ENCODE data around the gene TRABD. TPM values are rescaled to one million over a fixed set of nuclear protein-coding genes. Genes with fewer than 3 reads are reported as not detected.

TRABD gene
- total and polyA plus RNA-seq, 4 experiments from 2014 or later = 51.5 to 126 (median 92.8) TPM

DNA sequence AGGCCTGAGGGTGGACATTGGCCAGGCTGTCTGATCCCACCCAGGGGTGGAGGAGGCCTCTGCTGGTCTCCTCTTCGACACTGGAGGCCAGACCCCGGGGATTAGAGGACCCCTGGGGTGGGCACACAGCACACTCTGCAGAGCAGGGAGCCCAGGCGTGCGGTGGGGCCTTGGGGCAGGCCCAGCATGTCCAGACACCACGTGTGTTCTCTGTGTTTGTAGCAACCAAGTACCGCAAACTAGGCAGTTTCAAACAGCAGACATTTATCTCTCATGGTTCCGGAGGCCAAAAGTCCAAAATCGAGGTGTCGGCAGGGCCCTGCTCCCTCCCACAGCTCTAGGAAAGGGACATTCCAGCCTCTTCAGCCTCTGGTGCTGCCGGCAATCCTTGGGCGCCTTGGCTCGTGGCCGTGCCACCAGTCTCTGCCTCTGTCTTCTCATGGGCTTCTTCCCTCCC, 13.7 kb upstream of the TRABD start:
- H3K27ac ChIP-seq (ENCODE audit: low read depth, low read length) = no peak overlapping the region
- intact Hi-C loops (cut with micrococcal nuclease) = no loop called here
- H3K4me3 ChIP-seq (ENCODE audit: low read length in 2 of 2) = no peak overlapping the region
- Mint-ChIP-seq H3K9me3 (peaks cover 0 to 2% (median 0%) of the 10 kb centered on the region in 8 donors), H3K27me3 (peaks cover 21 to 24% of the 10 kb centered on the region in 2 donors), H3K36me3 (no peaks in the 10 kb centered on the region), H3K4me1 (peaks cover 0 to 8% (median under 1%) of the 10 kb centered on the region in 4 donors), H3K4me3 (peak overlapping the region in 4 of 8 donors; percentile 27 to 49 (median 43)), H3K27ac (peak overlapping the region in 1 of 7 donors; percentile 24)
- no peaks in the 10 kb centered on the region for H3K9me3 ChIP-seq (ENCODE audit: control insufficient read depth in 1 of 2, low read length in 2 of 2)
- no peaks in the 10 kb centered on the region for H3K4me1 ChIP-seq (ENCODE audit: insufficient read depth, low read length)
- ChIA-PET CTCF (ENCODE audit: partially characterized antibody) (no interaction called here), POLR2A (ENCODE audit: partially characterized antibody) (interaction anchor here (1.5 kb wide), 1 partner anchor 19 kb away, joined by 4 read pairs; no protein-coding TSS in a partner anchor)
- no peak for DNase-seq
- H3K27me3 ChIP-seq (ENCODE audit: insufficient read depth, low read length) = peaks cover 9% of the 10 kb centered on the region
- H3K36me3 ChIP-seq (ENCODE audit: insufficient read depth, low read length) = no peaks in the 10 kb centered on the region

DNA sequence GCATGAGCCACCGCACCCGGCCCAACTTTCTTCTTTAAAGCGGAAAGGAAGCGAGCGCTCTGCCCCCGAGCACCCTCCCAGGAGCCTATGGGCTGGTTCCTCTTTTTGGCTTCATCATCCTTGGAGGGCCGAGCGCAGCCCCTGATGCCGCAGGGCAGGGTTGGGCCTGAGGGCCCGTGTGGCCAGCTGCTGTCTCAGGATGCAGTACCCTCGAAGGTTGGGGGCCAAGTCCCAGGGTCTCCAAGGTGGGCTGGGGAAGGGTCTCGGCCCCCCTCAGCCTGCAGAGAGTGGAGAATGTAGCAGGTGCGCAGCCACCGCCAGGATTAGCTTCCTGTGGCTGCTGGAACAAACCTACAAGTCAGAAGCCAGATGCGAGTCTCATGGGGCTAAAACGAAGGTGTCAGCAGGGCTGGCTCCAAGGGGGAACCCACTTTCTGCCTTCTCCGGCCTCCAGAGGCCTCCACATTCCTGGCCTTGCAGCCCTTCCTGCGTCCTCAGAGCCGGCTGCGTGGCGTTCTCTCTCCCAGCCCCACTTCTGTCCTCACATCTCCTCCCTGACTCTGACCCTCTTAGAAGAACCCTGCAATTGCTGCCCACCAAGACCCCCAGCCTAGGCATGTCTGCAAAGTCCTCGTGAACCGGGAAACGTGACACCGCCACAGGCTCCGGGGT, 12.3 kb upstream of the TRABD start:
- Mint-ChIP-seq H3K27ac (no peak overlapping the region), H3K4me3 (no peak overlapping the region), H3K27me3 (peaks cover 18% of the 10 kb centered on the region in 2 donors), H3K36me3 (no peaks in the 10 kb centered on the region), H3K9me3 (peaks cover 0 to 2% (median 0%) of the 10 kb centered on the region in 8 donors), H3K4me1 (peaks cover 0 to 8% (median under 1%) of the 10 kb centered on the region in 4 donors)
- POLR2A ChIA-PET (ENCODE audit: partially characterized antibody) = interaction anchor here (1.5 kb wide), 1 partner anchor 17 kb away, joined by 4 read pairs; no protein-coding TSS in a partner anchor
- no peak for DNase-seq
- CTCF ChIA-PET (ENCODE audit: partially characterized antibody) = no interaction called here
- H3K27me3 ChIP-seq (ENCODE audit: insufficient read depth, low read length) = peaks cover 9% of the 10 kb centered on the region
- no peaks in the 10 kb centered on the region for H3K36me3 ChIP-seq (ENCODE audit: insufficient read depth, low read length)
- no peak overlapping the region for H3K27ac ChIP-seq (ENCODE audit: low read depth, low read length)
- no peaks in the 10 kb centered on the region for H3K9me3 ChIP-seq (ENCODE audit: control insufficient read depth in 1 of 2, low read length in 2 of 2)
- intact Hi-C loops (cut with micrococcal nuclease) = no loop called here
- no peaks in the 10 kb centered on the region for H3K4me1 ChIP-seq (ENCODE audit: insufficient read depth, low read length)
- H3K4me3 ChIP-seq (ENCODE audit: low read length in 2 of 2) = no peak overlapping the region

DNA sequence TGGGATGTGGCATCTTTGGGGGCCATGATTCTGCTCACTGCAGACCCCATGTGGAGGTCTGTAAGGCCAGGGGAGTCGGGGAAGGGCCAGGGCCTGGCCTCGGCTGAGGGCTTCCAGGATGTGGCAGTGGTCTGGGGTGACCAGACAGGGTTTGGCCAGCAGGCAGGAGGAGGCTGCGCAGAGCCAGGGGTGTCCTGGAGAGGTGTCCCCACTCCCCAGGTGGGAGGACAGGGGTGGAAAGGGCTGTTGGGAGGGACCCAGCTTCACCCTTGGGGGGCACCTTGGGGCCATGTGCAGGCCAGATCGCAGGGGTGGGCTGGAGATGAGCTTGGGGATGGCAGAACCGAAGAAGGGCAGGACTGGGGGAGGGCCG, 11.7 kb upstream of the TRABD start:
- Mint-ChIP-seq H3K27ac (no peak overlapping the region), H3K4me1 (peaks cover 0 to 5% (median under 1%) of the 10 kb centered on the region in 4 donors), H3K36me3 (no peaks in the 10 kb centered on the region), H3K4me3 (no peak overlapping the region), H3K9me3 (no peaks in the 10 kb centered on the region), H3K27me3 (peaks cover 13 to 14% of the 10 kb centered on the region in 2 donors)
- H3K36me3 ChIP-seq (ENCODE audit: insufficient read depth, low read length) = no peaks in the 10 kb centered on the region
- H3K4me3 ChIP-seq (ENCODE audit: low read length in 2 of 2) = no peak overlapping the region
- H3K9me3 ChIP-seq (ENCODE audit: control insufficient read depth in 1 of 2, low read length in 2 of 2) = no peaks in the 10 kb centered on the region
- ChIA-PET CTCF (ENCODE audit: partially characterized antibody) (no interaction called here), POLR2A (ENCODE audit: partially characterized antibody) (no interaction called here)
- intact Hi-C loops (cut with micrococcal nuclease) = no loop called here
- H3K27me3 ChIP-seq (ENCODE audit: insufficient read depth, low read length) = peaks cover 4% of the 10 kb centered on the region
- H3K27ac ChIP-seq (ENCODE audit: low read depth, low read length) = no peak overlapping the region
- no peaks in the 10 kb centered on the region for H3K4me1 ChIP-seq (ENCODE audit: insufficient read depth, low read length)
- DNase-seq = no peak

DNA sequence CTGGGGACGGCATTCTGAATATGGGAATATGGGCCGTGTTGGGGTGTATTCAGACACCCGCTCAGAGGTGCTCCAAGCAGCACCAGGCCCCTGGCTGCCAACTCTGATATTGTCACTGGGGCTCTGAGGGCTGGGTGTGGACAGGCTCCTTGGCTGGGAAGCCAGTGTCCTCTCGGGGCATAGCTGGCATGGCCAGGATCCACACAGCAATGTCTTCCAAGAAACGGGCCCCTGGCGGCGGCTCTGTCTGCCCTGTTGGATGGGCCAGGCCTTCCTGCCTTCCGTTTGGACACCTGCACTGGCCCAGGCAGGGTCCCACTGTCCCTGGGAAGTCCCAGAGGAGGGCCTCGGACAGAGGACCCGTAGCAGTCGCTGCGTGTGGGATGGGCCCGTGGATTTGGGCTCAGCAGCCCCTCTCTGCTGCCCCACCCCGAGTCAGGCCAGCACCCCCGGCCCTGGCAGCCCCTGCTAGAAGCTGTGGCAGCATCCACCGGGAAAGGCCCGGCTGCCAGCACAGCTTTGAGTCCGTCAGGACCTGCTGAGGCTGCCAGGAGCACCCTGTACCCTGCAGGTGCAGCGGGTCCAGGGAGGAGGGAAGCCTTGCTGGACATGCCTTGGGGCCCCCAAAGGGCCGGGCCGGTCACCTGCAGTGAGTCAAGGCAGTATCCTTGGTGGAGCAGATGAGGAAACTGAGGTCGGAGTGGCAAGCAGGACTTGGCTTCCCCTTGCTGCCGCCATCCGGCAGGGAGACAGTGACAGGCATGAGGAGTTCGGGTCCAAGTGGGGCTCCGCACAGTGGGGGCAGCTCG, 11.1 kb upstream of the TRABD start:
- no peaks in the 10 kb centered on the region for H3K9me3 Mint-ChIP-seq
- DNase-seq = no peak
- no peaks in the 10 kb centered on the region for H3K9me3 ChIP-seq (ENCODE audit: control insufficient read depth in 1 of 2, low read length in 2 of 2)
- ChIA-PET POLR2A (ENCODE audit: partially characterized antibody) (no interaction called here), CTCF (ENCODE audit: partially characterized antibody) (no interaction called here)
- no peaks in the 10 kb centered on the region for H3K36me3 ChIP-seq (ENCODE audit: insufficient read depth, low read length)
- H3K4me3 ChIP-seq (ENCODE audit: low read length in 2 of 2) = no peak overlapping the region
- no peak overlapping the region for H3K4me3 Mint-ChIP-seq
- intact Hi-C loops (cut with micrococcal nuclease) = no loop called here
- H3K4me1 ChIP-seq (ENCODE audit: insufficient read depth, low read length) = no peaks in the 10 kb centered on the region
- no peaks in the 10 kb centered on the region for H3K36me3 Mint-ChIP-seq
- H3K4me1 Mint-ChIP-seq = peaks cover 0 to 2% (median under 1%) of the 10 kb centered on the region in 4 donors
- H3K27ac ChIP-seq (ENCODE audit: low read depth, low read length) = no peak overlapping the region
- peaks cover 11 to 12% of the 10 kb centered on the region in 2 donors for H3K27me3 Mint-ChIP-seq
- H3K27me3 ChIP-seq (ENCODE audit: insufficient read depth, low read length) = no peaks in the 10 kb centered on the region
- no peak overlapping the region for H3K27ac Mint-ChIP-seq

DNA sequence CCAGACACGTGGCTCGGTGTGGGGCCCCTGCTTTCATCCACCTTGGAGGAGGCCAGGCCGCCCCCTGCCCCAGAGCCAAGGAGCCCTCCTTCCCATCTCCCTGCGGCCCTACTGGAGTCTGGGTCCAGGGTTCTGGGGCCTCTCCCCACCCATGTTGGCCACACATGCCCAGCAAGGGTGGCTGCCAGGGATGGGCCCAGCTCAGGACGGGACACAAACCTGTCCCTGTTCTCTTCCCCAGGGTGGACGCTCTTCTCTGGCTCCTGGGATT, 10.6 kb upstream of the TRABD start:
- H3K4me1 Mint-ChIP-seq = peaks cover 0 to 5% (median 3%) of the 10 kb centered on the region in 4 donors
- Histone ChIP-seq H3K9me3 (ENCODE audit: control insufficient read depth in 1 of 2, low read length in 2 of 2) (no peaks in the 10 kb centered on the region), H3K4me3 (ENCODE audit: low read length in 2 of 2) (no peak overlapping the region), H3K27ac (ENCODE audit: low read depth, low read length) (no peak overlapping the region), H3K27me3 (ENCODE audit: insufficient read depth, low read length) (no peaks in the 10 kb centered on the region), H3K36me3 (ENCODE audit: insufficient read depth, low read length) (no peaks in the 10 kb centered on the region), H3K4me1 (ENCODE audit: insufficient read depth, low read length) (no peaks in the 10 kb centered on the region)
- H3K36me3 Mint-ChIP-seq = no peaks in the 10 kb centered on the region
- H3K27me3 Mint-ChIP-seq = peaks cover 12 to 14% of the 10 kb centered on the region in 2 donors
- POLR2A ChIA-PET (ENCODE audit: partially characterized antibody) = no interaction called here
- H3K9me3 Mint-ChIP-seq = no peaks in the 10 kb centered on the region
- CTCF ChIA-PET (ENCODE audit: partially characterized antibody) = no interaction called here
- no peak overlapping the region for H3K27ac Mint-ChIP-seq
- no peak for DNase-seq
- intact Hi-C loops (cut with micrococcal nuclease) = no loop called here
- H3K4me3 Mint-ChIP-seq = no peak overlapping the region

DNA sequence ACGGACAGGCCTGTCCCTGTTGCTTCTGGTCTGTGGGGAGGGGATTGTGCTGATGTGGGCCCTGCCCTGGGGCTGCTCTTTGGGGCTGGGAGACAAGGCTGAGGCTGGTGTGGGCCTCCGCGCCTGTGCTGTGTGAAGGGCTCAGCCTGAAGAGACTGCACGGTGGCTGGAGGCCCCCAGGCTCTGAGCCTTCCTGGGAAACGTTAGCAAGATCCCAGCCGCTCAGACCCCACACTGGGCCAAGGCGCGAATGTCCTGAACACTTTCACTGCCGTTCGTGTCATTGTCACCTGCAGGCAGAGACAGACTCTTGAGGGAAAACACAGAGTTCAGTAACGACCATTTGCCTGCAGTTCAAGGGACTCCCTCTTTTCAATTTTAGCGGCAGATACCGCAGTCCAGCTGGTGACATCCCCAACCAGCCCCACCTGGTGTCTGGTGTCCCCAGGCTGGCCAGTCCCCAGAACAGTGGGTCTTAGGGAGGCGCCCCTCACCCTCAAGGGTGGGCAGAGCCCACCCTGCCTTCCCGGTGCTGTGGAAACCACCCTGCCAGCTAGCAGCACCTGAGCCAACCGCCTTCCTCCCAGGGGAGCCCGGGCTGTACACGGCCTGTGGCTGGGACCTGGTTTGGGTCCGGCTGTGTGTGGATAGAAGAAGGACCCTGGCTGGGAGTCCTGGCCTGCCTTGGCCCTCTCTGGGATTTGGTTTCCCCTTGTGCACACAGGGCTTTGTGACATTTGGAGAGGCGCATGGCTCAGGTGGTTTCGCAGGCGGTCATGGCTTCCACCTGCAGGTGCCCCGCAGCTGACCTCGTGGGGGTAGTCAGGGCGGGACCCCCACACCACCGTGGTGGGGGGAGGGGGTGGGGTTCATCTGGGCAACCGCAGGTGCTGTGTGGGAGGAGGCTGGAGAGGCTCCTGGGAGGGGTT, 9.5 kb upstream of the TRABD start:
- H3K9me3 ChIP-seq (ENCODE audit: control insufficient read depth in 1 of 2, low read length in 2 of 2) = no peaks in the 10 kb centered on the region
- H3K27me3 ChIP-seq (ENCODE audit: insufficient read depth, low read length) = no peaks in the 10 kb centered on the region
- ChIA-PET POLR2A (ENCODE audit: partially characterized antibody) (no interaction called here), CTCF (ENCODE audit: partially characterized antibody) (no interaction called here)
- intact Hi-C loops (cut with micrococcal nuclease) = no loop called here
- no peak overlapping the region for H3K4me3 ChIP-seq (ENCODE audit: low read length in 2 of 2)
- H3K9me3 Mint-ChIP-seq = no peaks in the 10 kb centered on the region
- no peak overlapping the region for H3K27ac ChIP-seq (ENCODE audit: low read depth, low read length)
- H3K27me3 Mint-ChIP-seq = peaks cover 9 to 11% of the 10 kb centered on the region in 2 donors
- H3K4me1 Mint-ChIP-seq = peaks cover 0 to 5% (median 2%) of the 10 kb centered on the region in 4 donors
- H3K36me3 ChIP-seq (ENCODE audit: insufficient read depth, low read length) = no peaks in the 10 kb centered on the region
- H3K4me3 Mint-ChIP-seq = no peak overlapping the region
- no peaks in the 10 kb centered on the region for H3K36me3 Mint-ChIP-seq
- peak in 1 of 5 donors; percentile 20 for DNase-seq
- H3K4me1 ChIP-seq (ENCODE audit: insufficient read depth, low read length) = no peaks in the 10 kb centered on the region
- peak overlapping the region in 1 of 7 donors; percentile 24 for H3K27ac Mint-ChIP-seq
